ENCODE results near the gene YARS1. TPM values are rescaled to one million over a fixed set of nuclear protein-coding genes. Genes with fewer than 3 reads are reported as not detected.

YARS1 gene
- total RNA-seq, 1 experiment from 2014 or later = 115 TPM

DNA sequence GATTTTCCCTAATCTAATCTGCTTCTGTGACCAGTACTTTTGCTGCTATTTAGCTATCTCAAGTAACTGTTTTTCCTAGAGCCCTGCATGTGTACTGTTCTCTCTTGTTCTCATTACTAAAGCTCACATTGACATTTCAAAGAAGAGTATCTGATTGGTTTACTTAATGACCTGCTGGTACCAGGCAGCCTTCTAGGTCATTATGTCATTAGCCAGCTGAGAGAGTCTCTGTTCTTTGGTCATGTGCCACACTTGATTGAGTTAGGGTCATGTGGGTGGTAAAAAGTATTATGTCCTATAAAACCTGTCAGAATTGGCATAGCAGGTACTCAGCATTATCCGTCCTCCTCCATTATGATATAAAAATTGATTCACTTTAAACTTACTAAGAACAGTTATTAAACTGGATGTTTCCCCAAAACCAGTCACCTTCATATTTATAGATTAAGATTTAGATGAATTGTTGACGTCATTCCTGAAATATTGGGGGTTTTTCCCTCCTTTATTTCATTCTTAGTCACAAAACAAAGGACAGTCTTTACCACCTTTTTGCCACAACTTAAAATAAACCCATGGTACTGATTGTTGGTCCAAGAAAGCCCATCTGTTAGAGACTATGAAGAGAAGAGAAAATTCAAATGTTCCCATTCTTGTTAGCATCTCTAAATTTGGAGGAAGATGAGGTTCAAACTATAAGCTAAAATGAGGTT is 31.4 kb upstream of the YARS1 start:
- BruUV-seq (replicated peaks) = no TSS peak
- ChIA-PET CTCF (no interaction called here), POLR2A (ENCODE audit: unreplicated experiment) (no interaction called here)
- Histone ChIP-seq H3K27ac (ENCODE audit: low read length) (no peak overlapping the region), H3F3A (ENCODE audit: low read length, unreplicated experiment) (no peaks in the 10 kb centered on the region), H4K20me1 (ENCODE audit: low read length) (no peaks in the 10 kb centered on the region), H3K27me3 (ENCODE audit: low read length) (no peaks in the 10 kb centered on the region), H3K9me3 (ENCODE audit: low read length) (no peaks in the 10 kb centered on the region), H3K36me3 (ENCODE audit: low read depth, low read length) (peaks cover 7% of the 10 kb centered on the region; the same call in 1 of the 2 replicates), H2AFZ (ENCODE audit: low read length) (no peak overlapping the region), H3K4me2 (ENCODE audit: low read length) (no peak overlapping the region), H3K4me3 (ENCODE audit: low read length) (no peak overlapping the region), H3K9ac (ENCODE audit: low read length) (no peak overlapping the region), H3K4me1 (ENCODE audit: insufficient read depth, low read length) (no peaks in the 10 kb centered on the region), H3K79me2 (ENCODE audit: low read length) (no peaks in the 10 kb centered on the region), H3K9me2 (replicated peaks; ENCODE audit: low read length) (no peaks in the 10 kb centered on the region)
- ATAC-seq (no peak), DNase-seq (no peak)
- intact Hi-C loops (cut with micrococcal nuclease) = no loop called here
- TF ChIP-seq, protein P1, sequence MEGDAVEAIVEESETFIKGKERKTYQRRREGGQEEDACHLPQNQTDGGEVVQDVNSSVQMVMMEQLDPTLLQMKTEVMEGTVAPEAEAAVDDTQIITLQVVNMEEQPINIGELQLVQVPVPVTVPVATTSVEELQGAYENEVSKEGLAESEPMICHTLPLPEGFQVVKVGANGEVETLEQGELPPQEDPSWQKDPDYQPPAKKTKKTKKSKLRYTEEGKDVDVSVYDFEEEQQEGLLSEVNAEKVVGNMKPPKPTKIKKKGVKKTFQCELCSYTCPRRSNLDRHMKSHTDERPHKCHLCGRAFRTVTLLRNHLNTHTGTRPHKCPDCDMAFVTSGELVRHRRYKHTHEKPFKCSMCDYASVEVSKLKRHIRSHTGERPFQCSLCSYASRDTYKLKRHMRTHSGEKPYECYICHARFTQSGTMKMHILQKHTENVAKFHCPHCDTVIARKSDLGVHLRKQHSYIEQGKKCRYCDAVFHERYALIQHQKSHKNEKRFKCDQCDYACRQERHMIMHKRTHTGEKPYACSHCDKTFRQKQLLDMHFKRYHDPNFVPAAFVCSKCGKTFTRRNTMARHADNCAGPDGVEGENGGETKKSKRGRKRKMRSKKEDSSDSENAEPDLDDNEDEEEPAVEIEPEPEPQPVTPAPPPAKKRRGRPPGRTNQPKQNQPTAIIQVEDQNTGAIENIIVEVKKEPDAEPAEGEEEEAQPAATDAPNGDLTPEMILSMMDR (conservative IDR thresholded peaks at IDR 0.05; ENCODE audit: low read depth, low read length) = no peak
- no peak for TF ChIP-seq EZH2 (IDR thresholded peaks at IDR 0.05; ENCODE audit: low read length, unreplicated experiment)
- no peak for TF ChIP-seq EZH2phosphoT487 (IDR thresholded peaks at IDR 0.05; ENCODE audit: borderline replicate concordance, low read length)

DNA sequence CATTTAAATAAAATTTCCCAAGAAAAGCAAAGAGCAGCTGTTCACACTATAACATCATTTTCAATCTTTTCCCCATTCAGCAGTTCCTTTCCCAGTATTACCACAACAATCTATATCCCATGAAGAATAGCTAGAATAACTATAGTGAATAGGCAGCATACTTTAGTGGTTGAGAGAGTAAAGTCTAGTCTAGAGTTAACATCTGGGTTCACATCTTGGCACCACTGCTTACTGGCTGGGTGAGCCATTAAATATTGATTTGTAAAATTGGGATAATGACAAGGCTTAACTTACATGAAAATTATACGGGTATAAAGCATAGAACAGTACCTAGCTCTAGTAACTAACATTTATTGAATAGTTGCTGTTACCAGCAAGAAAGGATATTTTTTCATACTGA is 14.7 kb upstream of the YARS1 start:
- TF ChIP-seq EZH2phosphoT487 (IDR thresholded peaks at IDR 0.05; ENCODE audit: borderline replicate concordance, low read length) (no peak), EZH2 (IDR thresholded peaks at IDR 0.05; ENCODE audit: low read length, unreplicated experiment) (no peak)
- TF ChIP-seq, protein P1 (conservative IDR thresholded peaks at IDR 0.05; ENCODE audit: low read depth, low read length) = no peak
- H3F3A ChIP-seq (ENCODE audit: low read length, unreplicated experiment) = no peaks in the 10 kb centered on the region
- H3K4me3 ChIP-seq (ENCODE audit: low read length) = no peak overlapping the region
- H3K4me1 ChIP-seq (ENCODE audit: insufficient read depth, low read length) = no peaks in the 10 kb centered on the region
- H4K20me1 ChIP-seq (ENCODE audit: low read length) = no peaks in the 10 kb centered on the region
- H3K27ac ChIP-seq (ENCODE audit: low read length) = no peak overlapping the region
- no peak overlapping the region for H2AFZ ChIP-seq (ENCODE audit: low read length)
- ATAC-seq (no peak), DNase-seq (no peak)
- H3K79me2 ChIP-seq (ENCODE audit: low read length) = no peaks in the 10 kb centered on the region
- ChIA-PET CTCF (no interaction called here), POLR2A (ENCODE audit: unreplicated experiment) (no interaction called here)
- H3K9me3 ChIP-seq (ENCODE audit: low read length) = no peaks in the 10 kb centered on the region
- H3K4me2 ChIP-seq (ENCODE audit: low read length) = no peak overlapping the region
- BruUV-seq (replicated peaks) = no TSS peak
- peaks cover 45% of the 10 kb centered on the region for H3K36me3 ChIP-seq (ENCODE audit: low read depth, low read length)
- no peaks in the 10 kb centered on the region for H3K27me3 ChIP-seq (ENCODE audit: low read length)
- intact Hi-C loops (cut with micrococcal nuclease) = no loop called here
- no peaks in the 10 kb centered on the region for H3K9me2 ChIP-seq (replicated peaks; ENCODE audit: low read length)
- no peak overlapping the region for H3K9ac ChIP-seq (ENCODE audit: low read length)

DNA sequence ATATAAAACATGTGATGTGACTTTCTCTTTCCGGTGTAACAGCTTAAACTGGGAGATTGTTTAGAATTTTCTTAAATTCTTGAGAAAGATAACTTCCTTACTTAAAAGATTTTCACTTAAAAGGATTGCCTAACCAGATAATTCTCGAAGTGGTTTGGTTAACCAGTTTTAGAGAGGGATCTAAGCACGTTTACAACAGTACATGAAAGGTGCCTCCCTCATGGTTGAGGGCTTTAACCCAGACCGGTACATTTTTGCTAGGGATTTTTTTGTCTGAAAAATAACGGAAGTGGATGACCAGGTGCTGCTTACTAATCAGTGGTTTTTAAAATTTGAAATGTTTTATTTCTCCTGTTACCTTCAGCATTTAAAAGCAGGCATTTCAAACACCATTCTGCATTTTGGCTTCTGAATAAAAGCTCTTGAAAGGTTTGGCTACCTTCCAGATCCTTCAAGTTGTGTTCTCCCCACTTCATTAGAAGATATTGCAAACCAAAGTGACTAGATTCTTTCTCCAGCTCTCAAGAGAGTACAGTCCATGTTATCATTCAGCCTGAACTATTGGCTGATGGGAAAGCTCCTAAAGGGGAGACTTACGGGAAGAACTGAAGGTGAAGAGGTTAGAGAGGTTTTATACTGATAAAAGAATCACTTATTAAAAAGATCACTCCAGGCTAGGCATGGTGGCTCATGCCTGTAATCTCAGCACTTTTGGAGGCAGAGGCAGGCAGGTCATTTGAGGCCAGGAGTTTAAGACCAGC is 13.1 kb upstream of the YARS1 start:
- H3F3A ChIP-seq (ENCODE audit: low read length, unreplicated experiment) = no peaks in the 10 kb centered on the region
- H3K27ac ChIP-seq (ENCODE audit: low read length) = no peak overlapping the region
- POLR2A ChIA-PET (ENCODE audit: unreplicated experiment) = no interaction called here
- CTCF ChIA-PET = no interaction called here
- H3K4me1 ChIP-seq (ENCODE audit: insufficient read depth, low read length) = no peaks in the 10 kb centered on the region
- ATAC-seq = no peak
- BruUV-seq (replicated peaks) = no TSS peak
- no peak overlapping the region for H2AFZ ChIP-seq (ENCODE audit: low read length)
- TF ChIP-seq EZH2 (IDR thresholded peaks at IDR 0.05; ENCODE audit: low read length, unreplicated experiment) (no peak), EZH2phosphoT487 (IDR thresholded peaks at IDR 0.05; ENCODE audit: borderline replicate concordance, low read length) (no peak)
- TF ChIP-seq, protein P1 (conservative IDR thresholded peaks at IDR 0.05; ENCODE audit: low read depth, low read length) = no peak
- H3K79me2 ChIP-seq (ENCODE audit: low read length) = no peaks in the 10 kb centered on the region
- H3K4me2 ChIP-seq (ENCODE audit: low read length) = no peak overlapping the region
- intact Hi-C loops (cut with micrococcal nuclease) = no loop called here
- no peak for DNase-seq
- H3K36me3 ChIP-seq (ENCODE audit: low read depth, low read length) = peaks cover 55% of the 10 kb centered on the region
- H3K9ac ChIP-seq (ENCODE audit: low read length) = no peak overlapping the region
- H4K20me1 ChIP-seq (ENCODE audit: low read length) = no peaks in the 10 kb centered on the region
- no peaks in the 10 kb centered on the region for H3K9me3 ChIP-seq (ENCODE audit: low read length)
- no peaks in the 10 kb centered on the region for H3K9me2 ChIP-seq (replicated peaks; ENCODE audit: low read length)
- no peak overlapping the region for H3K4me3 ChIP-seq (ENCODE audit: low read length)
- H3K27me3 ChIP-seq (ENCODE audit: low read length) = no peaks in the 10 kb centered on the region
